Measurements from ENCODE around the gene NFAT5. TPM values are rescaled to one million over a fixed set of nuclear protein-coding genes. Genes with fewer than 3 reads are reported as not detected.

The NFAT5 gene
- total RNA-seq, 1 experiment from 2014 or later: 21.0 TPM

DNA sequence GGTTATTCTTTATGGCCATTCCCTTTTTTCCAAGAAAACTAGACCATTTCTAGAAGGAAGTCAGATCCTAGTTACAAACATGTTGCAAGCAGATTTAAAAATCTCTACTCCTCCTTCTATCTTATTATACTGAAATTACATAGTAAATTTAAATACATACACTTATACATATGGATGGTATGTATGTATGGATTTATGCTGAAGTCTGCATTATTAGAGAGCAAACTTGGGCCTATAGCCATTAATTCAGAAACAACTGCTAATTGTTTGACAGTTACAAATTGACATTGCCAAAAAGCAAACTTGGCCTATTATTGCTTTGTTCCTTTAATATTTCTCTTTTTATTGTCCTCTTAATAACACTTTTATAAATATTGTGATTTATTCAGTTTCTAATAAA is 67.1 kb downstream of the NFAT5 start:
- Histone ChIP-seq H3K23me2 (ENCODE audit: insufficient read length, low read depth, low read length, poor library complexity, severe bottlenecking) (no peaks in the 10 kb centered on the region), H3K4me1 (ENCODE audit: insufficient read depth, low read length) (no peaks in the 10 kb centered on the region), H2AFZ (ENCODE audit: low read length) (no peak overlapping the region), H3K27ac (ENCODE audit: insufficient read length, low read depth, low read length) (no peak overlapping the region), H4K20me1 (ENCODE audit: control insufficient read depth, insufficient read depth, insufficient read length) (no peaks in the 10 kb centered on the region), H3K18ac (ENCODE audit: insufficient read length, low read depth, low read length) (no peak overlapping the region), H3K79me1 (ENCODE audit: insufficient read depth, low read depth, low read length, poor library complexity, severe bottlenecking) (no peaks in the 10 kb centered on the region), H2BK120ac (ENCODE audit: low read depth, low read length, poor library complexity, severe bottlenecking) (no peak overlapping the region), H3K9ac (ENCODE audit: extremely low read depth, insufficient read length, low read length) (no peak overlapping the region), H2BK15ac (ENCODE audit: low read depth, low read length) (no peak overlapping the region), H4K91ac (ENCODE audit: insufficient read length, low read depth, low read length) (no peak overlapping the region), H3T11ph (ENCODE audit: low read length) (no peak overlapping the region), H2BK5ac (ENCODE audit: insufficient read length, low read length) (no peak overlapping the region), H3K14ac (ENCODE audit: insufficient read depth, low read length) (no peak overlapping the region), H3K23ac (ENCODE audit: insufficient read length, low read depth, low read length) (no peak overlapping the region), H3K79me2 (ENCODE audit: insufficient read depth, low read length) (no peaks in the 10 kb centered on the region), H2BK20ac (ENCODE audit: low read depth, low read length, poor library complexity, severe bottlenecking) (no peak overlapping the region), H3K9me3 (ENCODE audit: control insufficient read depth, low read depth, low read length) (no peaks in the 10 kb centered on the region), H3K4ac (ENCODE audit: low read depth, low read length) (no peak overlapping the region), H2BK12ac (ENCODE audit: insufficient read length, low read depth, low read length) (no peak overlapping the region), H3K4me2 (ENCODE audit: insufficient read depth, insufficient read length, low read length) (no peak overlapping the region), H3K27me3 (ENCODE audit: insufficient read depth, low read length) (no peaks in the 10 kb centered on the region), H2AK5ac (ENCODE audit: insufficient read length, low read length) (no peak overlapping the region), H3K56ac (ENCODE audit: insufficient read length, low read depth, low read length) (no peak overlapping the region), H4K5ac (ENCODE audit: insufficient read length, low read depth, low read length) (no peak overlapping the region), H4K8ac (replicated peaks; ENCODE audit: insufficient read length, low read depth, low read length) (no peak overlapping the region)
- Mint-ChIP-seq H3K27me3 (ENCODE audit: low read depth) (no peaks in the 10 kb centered on the region), H3K27ac (no peak overlapping the region), H3K36me3 (ENCODE audit: insufficient read depth in 1 of 3, low read depth in 3 of 3) (peaks cover 32 to 48% (median 32%) of the 10 kb centered on the region in 3 experiments), H3K4me1 (no peaks in the 10 kb centered on the region), H3K9me3 (peaks cover 24 to 25% of the 10 kb centered on the region in 2 experiments), H3K4me3 (no peak overlapping the region)
- no peak for DNase-seq
- TF ChIP-seq, protein P1, sequence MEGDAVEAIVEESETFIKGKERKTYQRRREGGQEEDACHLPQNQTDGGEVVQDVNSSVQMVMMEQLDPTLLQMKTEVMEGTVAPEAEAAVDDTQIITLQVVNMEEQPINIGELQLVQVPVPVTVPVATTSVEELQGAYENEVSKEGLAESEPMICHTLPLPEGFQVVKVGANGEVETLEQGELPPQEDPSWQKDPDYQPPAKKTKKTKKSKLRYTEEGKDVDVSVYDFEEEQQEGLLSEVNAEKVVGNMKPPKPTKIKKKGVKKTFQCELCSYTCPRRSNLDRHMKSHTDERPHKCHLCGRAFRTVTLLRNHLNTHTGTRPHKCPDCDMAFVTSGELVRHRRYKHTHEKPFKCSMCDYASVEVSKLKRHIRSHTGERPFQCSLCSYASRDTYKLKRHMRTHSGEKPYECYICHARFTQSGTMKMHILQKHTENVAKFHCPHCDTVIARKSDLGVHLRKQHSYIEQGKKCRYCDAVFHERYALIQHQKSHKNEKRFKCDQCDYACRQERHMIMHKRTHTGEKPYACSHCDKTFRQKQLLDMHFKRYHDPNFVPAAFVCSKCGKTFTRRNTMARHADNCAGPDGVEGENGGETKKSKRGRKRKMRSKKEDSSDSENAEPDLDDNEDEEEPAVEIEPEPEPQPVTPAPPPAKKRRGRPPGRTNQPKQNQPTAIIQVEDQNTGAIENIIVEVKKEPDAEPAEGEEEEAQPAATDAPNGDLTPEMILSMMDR (conservative IDR thresholded peaks at IDR 0.05): no peak

Measured in H9 (cell line).